NCI-H1105 treated with DMSO at 0.1 percent for 48 hours (cell line): ENCODE results near the gene RASSF7.

Source experiments
- DNase-seq: peaks from one replicate; lab custom pipeline; 2025; lab: John Stamatoyannopoulos, UW

RASSF7 gene

DNA sequence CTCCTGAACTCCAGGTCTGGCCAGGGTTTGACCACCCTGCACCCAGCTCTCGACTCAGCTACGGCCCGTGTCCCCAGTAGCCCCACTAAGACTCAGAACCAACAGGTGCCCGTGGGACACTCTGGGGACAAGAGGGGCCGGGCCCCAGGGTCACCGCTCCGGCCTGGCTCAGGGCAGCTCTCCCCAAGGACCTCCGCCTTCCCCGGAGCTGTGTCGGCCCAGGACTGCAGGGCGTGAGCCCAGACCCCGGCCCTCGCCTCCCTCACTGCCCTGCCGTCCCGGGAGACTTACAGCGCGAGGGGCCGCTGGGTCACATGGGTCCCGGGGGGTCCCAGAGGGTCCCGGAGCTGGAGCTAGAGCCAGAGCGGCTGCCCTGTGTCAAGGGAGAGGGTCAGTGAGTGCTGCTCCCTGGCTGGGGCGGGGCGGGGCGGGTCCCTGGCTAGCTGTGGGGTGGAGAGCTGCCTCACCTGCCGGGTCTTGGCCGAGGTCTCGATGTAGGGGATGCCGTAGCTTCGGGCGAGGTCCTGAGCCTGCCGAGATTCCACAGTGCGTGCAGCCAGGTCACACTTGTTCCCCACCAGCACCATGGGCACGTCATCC, 27.7 kb upstream of the RASSF7 start:
- DNase-seq = no peak

GRCh38 chr11:533586-534395, 27.0 kb upstream of the RASSF7 start:
- no peak for DNase-seq

DNA sequence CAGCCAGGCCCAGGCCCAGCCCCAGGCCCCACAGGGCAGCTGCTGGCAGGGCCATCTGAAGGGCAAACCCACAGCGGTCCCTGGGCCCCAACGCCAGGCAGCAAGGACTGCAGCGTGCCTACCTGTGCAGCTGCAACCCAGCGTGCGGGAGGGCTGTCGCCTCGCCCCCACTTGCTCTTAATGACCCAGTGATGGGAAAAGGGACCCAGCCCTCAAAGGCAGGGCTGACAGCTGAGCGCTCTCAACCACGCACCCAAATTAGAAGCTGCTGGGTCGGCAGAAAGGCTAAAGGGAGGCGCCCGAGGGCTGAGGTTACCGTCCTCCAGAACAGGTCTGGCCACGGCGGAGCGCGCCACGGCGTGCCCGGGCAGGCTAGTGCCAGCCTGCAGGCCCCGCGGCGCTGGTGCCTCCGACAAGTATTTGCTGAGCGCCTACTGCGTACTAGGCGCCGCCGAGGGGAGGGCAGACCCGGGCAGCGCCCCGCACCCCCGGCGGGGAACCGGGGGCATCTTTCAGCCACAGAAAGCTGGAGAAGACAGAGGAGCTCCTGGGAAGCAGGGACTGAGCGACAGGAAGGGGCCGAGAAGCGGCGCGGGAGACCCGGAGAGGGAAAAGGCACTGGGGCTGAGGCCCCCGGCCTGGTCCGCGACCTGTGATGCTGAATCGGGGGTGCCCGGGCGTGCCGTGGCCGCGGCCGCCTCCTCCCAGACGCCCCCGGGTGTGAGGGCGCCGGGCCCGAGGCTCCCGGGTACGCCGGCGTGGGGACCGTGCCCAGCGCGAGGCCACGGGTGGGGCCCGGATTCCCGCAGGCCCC, 26.2 kb upstream of the RASSF7 start:
- DNase-seq = peak; percentile 81

DNA sequence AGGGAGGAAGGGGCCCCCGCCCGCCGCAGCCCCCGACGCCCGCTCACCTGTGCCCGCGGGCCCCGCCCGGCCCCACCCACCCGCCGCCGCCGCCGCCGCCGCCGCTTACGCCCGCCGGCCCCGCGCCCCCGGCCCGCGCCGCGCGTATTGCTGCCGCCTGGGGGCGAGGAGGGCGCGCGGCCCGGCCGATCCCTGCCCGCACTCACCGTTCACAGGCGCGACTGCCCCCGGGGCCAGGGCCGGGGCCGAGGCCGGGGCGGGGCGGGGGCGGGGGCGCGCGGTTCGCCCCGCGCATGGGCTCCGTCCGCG, 25.6 kb upstream of the RASSF7 start:
- DNase-seq = no peak

- peak; percentile 94 for DNase-seq
These were observed 25.0 kb upstream of the RASSF7 start, which contains the start of gene HRAS for GRCh38 chr11:535519-536454. TSS of gene HRAS (minus strand) at chr11:535576.

DNA sequence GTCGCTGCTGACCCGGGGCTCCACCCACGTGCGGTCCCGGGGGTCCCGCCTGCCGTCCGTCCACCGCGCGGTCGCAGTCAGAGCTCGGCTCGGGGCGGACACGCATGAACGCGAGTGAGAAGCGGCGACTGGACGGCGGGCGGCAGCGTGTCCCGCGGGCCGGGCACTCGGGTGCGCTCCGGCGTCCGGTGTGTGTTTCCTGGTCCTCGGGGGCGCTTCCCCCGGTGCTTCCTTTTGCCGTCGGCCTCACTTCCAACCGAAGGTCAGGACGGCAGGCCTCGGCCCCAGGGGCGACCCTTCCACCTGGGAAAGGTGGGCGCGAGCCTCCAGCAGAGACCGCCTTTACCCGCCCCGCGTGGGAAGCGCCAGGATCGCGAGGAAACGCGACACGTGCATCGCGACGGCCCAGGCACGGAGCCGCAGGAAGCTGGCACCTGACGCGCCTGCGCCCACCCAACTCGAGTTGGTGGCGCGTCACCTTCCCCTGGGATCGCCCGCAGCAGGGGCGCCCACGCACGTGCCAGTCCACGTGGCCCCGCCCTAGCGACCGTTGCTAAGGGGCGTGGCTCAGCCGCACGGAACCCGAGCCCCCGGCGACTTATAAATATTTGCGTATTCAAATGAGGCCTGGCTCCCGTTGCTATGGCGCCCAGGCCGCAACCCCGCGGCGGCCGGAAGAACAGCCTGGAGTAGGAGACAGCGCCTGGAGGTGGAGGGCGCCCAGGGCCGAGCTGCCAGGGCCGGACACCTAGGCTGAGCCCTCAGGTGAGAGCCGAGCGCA, 23.7 kb upstream of the RASSF7 start, which contains the start of gene LRRC56:
Gene LRRC56, plus strand, starts transcription at position 687 of the 781 bp plus-strand sequence. CDS start 3,158 bp downstream, outside the sequence.
- no peak for DNase-seq

DNA sequence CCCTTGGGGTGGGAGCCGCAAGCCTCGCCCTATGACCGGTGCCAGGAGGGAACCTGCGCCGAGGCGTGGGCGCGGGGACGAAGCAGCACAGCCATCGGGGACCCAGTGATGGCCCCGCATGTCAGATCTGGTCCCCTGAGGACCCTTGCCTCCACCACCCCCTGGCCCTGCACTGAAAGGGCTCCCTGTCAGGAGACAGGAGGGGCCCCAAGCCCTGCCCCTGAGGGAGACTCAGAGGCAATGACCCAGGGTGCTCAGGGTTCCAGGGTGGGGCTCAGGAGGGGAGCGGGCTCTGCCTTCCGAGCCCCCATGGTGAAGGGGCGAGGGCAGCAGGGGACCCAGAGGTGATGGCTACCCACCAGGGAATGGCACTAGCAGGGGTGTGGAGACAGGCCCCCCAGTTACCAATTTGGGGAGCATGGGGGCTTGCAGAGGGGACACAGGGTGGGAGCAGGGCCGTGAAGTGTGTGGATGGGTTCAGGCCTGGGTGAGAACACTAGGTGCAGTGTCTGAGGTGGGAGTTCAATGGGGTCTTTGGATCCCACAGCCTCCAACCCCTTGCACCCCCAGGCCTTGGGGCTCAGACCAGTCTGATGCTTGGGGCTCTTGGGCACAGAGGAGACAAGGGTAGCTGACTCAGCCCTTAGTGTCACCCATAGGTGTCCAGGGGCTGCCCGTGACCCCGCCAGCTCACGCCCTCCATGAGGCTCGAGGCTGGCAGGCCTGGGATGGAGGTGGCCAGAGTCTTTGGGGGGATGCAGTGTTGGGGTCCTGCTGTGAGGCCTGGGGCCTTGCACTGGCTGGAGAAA, 22.9 kb upstream of the RASSF7 start:
- DNase-seq = no peak

DNA sequence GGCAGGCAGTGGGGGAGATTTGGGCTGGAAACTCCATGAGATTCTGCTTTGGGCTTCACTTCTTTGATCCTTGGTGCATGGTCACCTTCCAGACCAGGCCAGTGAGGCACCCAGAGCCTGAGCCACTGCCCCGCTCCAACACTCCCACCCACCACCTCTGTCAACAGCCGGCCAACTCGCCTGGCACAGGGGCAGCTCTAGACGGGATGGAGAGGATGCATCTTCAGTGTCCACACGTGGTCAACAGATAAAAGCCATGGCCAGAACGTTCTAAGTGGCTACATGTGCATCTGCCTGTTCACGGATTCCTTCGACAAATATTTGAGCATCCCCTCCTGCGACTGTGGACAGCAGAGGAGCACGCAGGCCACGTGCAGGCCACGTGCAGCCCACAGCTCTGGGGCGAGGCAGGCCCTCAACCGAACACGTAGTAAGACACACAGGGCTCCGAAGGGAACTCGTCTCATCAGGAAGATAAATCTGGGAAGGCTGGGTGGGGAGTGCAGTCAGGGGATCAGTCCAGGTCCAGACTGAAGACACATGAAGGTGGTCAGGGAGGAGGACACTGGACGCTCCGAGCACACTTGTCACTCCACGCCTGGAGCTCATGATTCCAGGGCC, 22.2 kb upstream of the RASSF7 start:
- DNase-seq = no peak

- DNase-seq = no peak
These were observed 20.7 kb upstream of the RASSF7 start for GRCh38 chr11:539971-540481.

GRCh38 chr11:540583-541432, 20.0 kb upstream of the RASSF7 start:
- DNase-seq = no peak

- no peak for DNase-seq
These were observed 19.3 kb upstream of the RASSF7 start for GRCh38 chr11:541433-541885.

- DNase-seq = no peak
These were observed 16.0 kb upstream of the RASSF7 start for GRCh38 chr11:544817-545166.

DNA sequence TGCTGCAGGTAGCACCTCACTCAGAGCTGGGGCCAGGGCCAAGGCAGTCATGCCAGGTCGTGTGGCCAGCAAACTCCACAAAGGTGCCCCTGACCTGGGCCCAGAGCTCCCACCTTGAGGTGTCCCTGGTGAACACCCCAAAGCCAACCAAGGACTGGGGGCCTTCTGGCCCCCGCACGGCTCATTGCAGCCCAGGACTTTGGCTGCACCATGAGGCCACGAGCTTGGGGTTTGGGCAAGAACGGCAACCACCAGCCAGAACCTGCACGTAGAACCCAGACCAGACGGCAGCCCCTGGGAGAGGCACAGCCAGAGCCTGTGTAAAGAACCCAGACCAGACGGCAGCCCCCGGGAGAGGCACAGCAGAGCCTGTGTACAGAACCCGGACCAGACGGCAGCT, 15.6 kb upstream of the RASSF7 start:
- DNase-seq = no peak

GRCh38 chr11:548700-549603, 11.8 kb upstream of the RASSF7 start:
- no peak for DNase-seq

DNA sequence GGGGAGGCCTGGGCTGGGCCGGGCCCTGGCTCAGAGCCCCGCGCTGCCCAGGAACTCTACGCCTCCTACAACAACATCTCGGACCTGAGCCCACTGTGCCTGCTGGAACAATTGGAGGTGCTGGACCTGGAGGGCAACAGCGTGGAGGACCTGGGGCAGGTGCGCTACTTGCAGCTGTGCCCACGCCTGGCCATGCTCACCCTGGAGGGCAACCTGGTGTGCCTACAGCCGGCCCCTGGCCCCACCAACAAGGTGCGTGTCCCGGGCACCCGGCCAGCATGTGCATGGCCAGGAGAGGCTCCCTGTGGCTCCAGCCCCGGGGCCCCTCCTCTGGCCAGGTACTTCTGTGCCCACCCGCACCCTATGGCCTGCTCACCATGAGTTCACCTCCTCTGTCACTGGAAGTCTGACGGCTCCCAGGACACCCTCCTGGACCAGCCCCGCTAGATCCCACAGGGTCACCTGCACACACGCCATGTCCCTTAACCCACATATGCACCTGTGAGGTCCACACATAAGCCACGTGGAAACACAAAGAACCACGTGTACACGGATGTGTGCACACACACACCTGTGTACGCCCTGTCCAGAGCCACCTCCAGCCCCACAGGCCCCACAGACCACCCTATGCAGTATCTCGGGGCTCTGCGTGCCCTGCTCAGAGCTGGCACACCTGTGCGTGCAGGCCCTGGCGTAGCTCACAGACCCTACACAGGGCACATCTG, 10.6 kb upstream of the RASSF7 start:
- no peak for DNase-seq

DNA sequence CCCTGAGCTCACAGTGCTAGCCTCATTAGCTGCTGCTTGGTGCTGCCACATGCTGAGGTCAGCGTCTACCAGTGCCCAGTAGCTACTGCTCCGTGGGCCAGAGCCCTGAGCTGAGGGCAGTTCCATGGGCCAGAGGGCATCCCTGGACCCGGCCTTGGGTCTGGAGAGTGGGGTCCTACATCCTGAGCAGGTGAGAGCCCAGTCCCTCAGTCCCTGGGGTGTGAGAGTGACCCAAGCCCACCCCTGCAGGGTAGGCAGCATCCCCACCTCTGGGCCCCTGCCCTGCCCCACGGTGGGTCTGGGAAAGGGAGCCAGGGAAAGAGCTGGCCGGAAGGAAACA, 10.1 kb upstream of the RASSF7 start:
- DNase-seq = no peak

- DNase-seq = no peak
These were observed 9.6 kb upstream of the RASSF7 start for GRCh38 chr11:551131-551530.
